ENCODE measurements around the gene RAB24. TPM values are rescaled to one million over a fixed set of nuclear protein-coding genes. Genes with fewer than 3 reads are reported as not detected.
"Not testable (repeated sequence)": the region's sequence is repeated elsewhere in the genome, so short reads cannot be mapped to it uniquely, and the experiment has no call there.

RAB24 gene
- total RNA-seq, 1 donor from 2014 or later, result 31.8 TPM

DNA sequence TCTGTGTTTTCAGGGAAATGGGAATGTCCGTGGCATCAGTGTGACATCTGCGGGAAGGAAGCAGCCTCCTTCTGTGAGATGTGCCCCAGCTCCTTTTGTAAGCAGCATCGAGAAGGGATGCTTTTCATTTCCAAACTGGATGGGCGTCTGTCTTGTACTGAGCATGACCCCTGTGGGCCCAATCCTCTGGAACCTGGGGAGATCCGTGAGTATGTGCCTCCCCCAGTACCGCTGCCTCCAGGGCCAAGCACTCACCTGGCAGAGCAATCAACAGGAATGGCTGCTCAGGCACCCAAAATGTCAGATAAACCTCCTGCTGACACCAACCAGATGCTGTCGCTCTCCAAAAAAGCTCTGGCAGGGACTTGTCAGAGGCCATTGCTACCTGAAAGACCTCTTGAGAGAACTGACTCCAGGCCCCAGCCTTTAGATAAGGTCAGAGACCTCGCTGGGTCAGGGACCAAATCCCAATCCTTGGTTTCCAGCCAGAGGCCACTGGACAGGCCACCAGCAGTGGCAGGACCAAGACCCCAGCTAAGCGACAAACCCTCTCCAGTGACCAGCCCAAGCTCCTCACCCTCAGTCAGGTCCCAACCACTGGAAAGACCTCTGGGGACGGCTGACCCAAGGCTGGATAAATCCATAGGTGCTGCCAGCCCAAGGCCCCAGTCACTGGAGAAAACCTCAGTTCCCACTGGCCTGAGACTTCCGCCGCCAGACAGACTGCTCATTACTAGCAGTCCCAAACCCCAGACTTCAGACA, 9.5 kb downstream of the RAB24 start:
- no peak for ATAC-seq

DNA sequence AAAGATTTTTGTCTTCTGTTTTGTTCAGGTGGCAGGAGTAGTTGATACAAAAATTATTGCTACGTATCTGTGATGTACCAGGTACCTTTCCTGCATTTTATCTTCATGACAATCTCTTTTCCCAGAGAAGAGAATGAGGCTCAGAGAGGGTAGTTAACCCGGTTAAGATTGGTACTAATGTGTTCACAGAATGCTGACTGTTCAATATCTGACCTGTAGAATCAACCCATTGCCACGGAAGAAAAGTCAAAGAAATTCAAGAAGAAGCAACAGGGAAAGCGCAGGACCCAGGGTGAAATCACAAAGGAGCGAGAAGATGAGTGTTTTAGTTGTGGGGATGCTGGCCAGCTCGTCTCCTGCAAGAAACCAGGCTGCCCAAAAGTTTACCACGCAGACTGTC, 11.8 kb downstream of the RAB24 start:
- ATAC-seq, result no peak

DNA sequence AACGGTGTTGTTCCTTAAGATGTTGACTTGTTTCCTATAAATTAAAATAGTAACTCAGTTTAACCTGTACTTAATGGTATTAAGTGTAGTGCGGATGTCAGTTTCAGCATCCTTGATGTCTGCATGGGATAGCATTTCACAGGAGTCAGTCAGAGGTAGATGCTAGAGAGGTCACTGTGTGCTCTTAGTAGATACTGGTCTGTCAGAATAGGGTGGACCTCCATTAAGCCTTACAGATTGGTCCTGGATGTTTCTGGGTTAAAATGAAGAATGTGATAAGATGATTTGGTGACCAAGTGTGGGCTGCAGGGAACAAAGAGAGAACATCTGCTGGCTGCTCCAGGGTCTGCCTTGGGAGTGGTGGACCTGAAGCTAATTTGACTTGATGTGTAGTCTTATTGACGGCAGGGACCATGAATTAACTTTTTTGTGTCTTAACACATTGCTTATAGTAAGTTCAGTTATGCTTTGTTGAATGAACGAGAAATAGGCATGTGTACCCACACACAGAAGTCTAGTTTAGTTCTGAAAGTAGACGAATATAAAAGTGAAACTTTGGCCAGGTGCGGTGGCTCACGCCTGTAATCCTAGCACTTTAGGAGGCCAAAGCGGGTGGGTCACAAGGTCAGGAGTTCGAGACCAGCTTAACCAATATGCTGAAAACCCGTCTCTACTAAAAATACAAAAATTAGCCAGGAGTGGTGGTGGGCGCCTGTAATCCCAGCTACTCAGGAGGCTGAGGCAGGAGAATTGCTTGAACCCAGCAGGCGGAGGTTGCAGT, 12.5 kb downstream of the RAB24 start:
- ATAC-seq, result no peak

DNA sequence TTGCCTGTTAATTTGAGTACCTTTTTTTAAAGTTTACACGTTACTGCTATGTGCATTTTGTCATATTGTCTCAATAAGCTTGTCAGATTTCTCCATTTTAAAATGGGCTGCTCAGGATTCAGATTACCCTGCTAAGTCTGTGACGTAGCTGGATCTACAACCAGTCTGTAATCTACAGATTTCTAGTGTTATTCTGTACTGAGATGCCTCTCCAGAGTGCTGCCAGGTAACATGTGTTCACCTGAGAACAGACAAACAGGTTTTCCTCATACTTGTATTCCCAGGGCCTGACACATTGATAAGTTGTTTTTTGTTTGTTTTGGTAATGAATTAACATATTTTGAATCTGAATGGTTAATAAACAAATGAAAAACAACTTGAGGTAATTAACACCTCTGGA, 15.3 kb downstream of the RAB24 start:
- no peak for ATAC-seq

DNA sequence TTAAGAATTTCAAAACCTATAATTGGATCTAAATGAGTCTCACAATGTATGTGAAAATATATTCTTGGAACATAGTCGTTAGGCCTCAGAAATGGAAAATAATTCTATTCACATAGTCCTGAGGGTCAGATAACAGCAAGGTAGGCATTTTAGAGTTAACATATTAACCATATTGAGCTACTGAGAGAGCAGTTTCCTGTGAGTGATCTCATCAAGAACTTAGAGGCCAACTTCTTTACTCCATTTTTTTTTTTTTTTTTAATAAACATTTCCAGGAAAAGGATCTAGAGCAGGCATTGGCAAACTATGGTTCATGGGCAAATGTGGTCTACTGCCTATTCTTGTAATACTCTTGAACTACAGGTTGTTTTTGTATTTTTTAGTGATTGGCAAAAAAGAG, 26.6 kb downstream of the RAB24 start:
- no peak for ATAC-seq

DNA sequence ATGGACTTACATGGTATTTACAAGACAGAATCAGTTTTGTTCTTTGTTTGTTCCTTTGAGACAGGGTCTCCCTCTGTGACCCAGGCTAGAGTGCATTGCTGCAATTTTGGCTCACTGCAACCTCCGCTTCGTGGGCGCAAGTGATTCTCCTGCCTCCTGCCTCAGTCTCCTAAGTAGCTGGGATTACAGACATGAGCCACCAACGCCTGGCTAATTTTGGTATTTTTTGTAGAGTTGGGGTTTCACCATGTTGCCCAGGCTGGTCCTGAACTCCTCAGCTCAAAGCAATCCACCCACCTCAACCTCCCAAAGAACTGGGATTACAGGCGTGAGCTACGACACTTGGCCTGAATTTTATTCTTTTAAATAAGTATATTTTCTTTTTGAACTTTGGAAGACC, 27.6 kb downstream of the RAB24 start:
- ATAC-seq, result no peak

DNA sequence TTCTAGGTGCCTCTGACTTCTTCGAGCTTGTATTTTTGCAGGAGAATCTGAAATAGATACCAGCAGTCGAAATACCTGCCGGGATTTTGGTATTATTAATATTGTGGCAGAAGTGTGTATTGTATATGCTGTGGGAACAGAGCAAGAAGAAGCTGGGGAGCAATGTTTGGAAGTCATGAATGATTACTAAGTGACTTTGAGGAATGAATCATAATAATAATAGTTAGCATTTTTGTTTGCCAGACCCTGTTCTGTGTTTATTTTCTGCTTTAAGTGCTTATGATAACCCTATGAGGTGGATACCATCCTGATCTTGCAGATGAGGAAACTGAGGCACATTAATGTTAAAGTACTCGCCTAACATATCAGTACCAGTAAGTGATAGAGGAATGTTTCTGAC, 32.4 kb downstream of the RAB24 start:
- ATAC-seq, result no peak

DNA sequence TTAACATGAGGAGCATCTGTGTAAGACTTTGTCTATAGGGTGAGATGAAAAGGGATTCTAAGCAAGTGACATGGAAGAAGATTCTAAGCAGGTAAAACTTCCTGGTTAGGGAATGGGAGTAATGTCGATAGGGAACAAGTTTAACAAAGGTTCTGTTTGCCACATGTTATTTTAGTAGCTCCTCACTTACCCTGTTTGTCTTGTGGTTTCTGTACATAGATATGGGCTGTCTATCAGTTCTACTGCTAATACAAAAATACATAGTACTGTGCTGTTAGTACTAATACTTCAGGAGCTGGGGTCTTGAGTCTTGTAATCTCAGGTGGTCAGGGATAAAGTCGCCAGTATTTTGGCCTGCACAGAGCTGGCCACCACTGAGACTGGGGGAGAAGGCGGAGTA, 32.9 kb downstream of the RAB24 start:
- ATAC-seq, result no peak

DNA sequence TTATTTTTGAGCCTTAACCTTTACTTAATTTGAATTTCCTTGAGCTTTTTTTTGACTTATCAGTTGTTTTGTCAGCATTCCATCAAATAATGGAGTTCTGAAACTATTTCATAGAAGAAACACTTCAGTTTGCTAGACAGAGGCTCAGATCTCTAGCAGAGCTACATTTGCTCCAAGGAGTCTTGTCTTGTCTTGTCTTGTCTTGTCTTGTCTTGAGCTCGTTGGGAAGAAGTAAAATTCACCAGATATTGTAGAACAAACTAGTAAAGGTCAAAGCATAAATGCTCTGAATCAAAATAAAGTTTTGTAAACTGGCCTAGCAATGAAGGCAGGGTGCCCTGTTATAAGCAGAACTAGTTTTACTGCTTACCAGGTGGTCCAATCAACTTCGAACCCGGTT, 33.5 kb downstream of the RAB24 start:
- ATAC-seq, result peak; percentile 51

DNA sequence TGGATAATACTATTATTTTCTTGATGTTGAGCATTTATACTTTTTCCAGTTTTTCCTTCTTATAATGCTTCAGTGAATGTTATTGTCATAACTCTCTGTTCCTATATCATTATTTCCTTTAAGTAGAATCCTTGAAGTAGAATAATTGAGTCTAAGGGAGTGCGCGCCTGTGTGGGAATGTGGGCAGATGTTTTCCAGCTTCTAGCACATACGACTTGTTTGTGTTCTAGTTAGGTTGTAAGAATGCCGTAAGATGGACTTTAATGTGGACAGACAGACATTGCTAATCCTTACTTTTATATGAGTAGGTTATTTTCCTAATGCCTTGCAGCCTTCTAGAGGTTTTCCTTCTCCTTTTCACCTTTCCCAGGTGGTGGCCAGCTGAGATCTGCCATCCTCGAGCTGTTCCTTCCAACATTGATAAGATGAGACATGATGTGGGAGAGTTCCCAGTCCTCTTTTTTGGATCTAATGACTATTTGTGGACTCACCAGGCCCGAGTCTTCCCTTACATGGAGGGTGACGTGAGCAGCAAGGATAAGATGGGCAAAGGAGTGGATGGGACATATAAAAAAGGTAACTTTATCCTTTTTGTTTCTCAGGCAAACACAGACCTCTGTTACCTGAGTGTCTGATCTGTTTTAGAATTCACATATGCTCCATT, 34.2 kb downstream of the RAB24 start:
- no peak for ATAC-seq

DNA sequence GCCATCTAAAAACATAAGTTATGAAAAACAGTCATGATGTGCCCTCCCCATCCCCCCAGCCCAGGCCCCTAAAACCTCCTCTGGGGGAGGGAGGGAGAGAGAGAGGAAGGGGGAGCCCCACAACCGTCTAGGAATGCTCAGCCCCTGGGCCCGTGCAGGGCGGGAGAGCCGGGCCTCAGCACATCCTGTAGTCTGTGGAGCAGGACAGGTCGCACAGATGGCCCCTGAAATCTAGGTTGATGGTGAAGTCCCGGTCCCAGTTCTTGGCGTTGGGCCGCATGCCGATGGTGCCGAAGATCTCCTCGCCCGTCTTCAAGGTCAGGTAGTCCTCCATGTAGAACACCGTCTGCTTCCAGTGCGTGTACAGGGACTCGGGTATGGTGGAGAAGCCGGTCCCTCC, 38.1 kb downstream of the RAB24 start:
- no peak for ATAC-seq

DNA sequence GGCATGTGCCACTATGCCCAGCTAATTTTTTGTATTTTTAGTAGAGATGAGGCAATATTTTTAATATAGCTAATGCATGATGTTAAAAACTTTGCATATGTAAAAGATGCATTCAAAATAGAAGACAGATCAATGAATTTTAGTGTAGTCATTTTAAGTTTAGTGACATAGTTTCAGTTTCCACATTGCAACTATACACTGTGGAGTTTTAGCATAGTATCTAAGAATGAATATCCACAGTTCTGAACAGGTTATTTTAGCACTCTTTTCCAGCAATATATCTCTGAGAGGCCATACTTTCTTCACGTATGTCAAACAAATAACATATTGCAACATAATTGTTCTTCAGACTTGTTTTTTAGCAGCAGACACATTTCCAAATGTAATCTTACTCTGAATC, 39.3 kb downstream of the RAB24 start:
- no peak for ATAC-seq

DNA sequence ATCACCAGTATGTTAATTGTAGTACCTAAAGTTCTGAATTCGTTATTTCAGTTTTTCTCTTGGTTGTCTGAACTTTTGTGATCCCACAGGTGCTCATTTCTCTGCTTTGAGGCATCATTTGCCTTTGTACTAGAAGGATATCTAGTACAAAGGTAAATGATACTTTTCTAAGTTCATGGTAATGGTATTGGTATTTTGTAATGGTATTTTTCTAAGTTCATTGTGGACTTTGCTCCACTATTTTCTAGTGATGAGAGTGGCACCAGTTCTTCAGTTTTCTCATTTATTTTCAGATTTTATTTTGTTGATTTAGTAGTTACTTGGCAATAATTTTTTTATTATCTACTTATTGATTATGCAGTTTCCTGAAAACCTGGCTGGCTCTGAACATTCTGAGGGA, 42.0 kb downstream of the RAB24 start:
- no peak for ATAC-seq

DNA sequence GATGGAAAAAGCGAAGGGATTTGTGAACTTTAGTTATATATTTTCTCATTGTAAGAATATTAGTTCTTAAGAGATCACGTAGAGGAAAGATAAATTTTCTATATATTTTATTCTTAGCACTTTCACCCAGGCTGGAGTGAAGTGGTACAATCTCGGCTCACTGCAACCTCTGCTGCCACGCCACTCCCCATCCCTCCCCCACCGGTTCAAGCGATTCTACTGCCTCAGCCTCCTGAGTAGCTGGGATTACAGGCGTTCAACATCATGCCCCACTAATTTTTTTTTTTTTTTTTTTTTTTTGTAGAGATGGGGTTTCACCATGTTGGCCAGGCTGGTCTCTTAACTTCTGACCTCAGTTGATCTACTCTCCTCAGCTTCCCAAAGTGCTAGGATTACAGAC, 42.6 kb downstream of the RAB24 start:
- ATAC-seq, result no peak

DNA sequence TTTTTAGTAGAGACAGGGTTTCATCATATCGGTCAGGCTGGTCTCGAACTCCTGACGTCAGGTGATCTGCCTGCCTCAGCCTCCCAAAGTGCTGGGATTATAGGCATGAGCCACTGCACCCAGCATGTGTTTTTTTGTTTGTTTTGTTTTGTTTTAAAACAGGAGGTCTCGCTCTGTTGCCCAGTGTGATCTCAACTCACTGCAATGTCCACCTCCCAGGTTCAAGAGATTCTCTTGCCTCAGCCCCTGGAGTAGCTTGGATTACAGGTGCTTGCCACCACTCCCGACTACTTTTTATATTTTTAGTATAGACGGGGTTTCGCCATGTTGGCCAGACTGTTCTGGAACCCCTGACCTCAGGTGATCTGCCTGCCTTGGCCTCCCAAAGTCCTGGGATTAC, 44.8 kb downstream of the RAB24 start:
- not testable (repeated sequence) for ATAC-seq

DNA sequence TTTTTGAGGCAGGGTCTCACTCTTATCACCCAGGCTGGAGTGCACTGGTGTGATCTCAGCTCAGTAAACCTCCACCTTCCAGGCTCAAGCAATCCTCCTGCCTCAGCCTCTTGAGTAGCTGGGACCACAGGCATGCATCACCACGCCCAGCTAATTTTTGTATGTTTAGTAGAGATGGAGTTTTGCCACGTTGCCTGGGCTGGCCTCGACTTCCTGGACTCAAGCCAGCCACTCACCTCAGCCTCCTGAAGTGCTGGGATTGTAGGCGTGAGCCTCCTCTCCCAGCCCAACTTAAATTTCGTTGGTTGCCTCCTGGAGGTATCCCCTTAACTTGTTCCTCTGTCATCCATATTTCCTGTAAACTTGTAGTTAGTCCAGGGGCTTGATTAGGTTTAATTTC, 47.2 kb downstream of the RAB24 start:
- no peak for ATAC-seq

DNA sequence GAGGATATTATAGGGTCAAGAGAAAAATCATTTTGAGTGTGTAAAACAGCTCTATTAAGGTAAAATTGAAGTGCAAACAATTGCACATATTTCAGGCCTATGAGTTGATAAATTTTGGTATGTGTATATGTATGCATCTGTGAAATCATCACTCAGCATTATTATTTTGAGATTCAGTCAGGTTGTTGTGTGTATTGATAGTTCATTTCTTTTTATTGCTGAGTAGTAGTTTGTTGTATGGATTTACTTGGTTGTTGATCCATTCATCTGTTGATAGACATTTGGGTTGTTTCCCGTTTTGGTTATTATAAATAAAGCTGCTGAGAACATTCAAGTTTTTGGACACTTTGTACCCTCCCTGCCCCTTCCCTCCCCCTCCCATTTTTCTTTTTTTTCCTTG, 50.3 kb downstream of the RAB24 start:
- ATAC-seq, result no peak

Other genes with a start within 250 kb of the RAB24 start
- gene FGFR4, start 216.8 kb downstream of the RAB24 start, total RNA-seq, result 2.7 TPM
- 53.8 TPM for gene NSD1, start 169.9 kb downstream of the RAB24 start, total RNA-seq
- 144 TPM for gene PRELID1, start 80 bp upstream of the RAB24 start, total RNA-seq
- gene MXD3, start 8.2 kb upstream of the RAB24 start, total RNA-seq, result 7.8 TPM
- 162 TPM for gene LMAN2, start 47.9 kb upstream of the RAB24 start, total RNA-seq
- gene RGS14, start 54.2 kb upstream of the RAB24 start, total RNA-seq, result 59.5 TPM
- gene SLC34A1, start 80.7 kb upstream of the RAB24 start, total RNA-seq, result 0.60 TPM
- not detected for gene PFN3, start 96.9 kb upstream of the RAB24 start, total RNA-seq
- 32.8 TPM for gene F12, start 105.8 kb upstream of the RAB24 start, total RNA-seq
- gene GRK6, start 123.0 kb upstream of the RAB24 start, total RNA-seq, result 26.6 TPM
- 4.3 TPM for gene PRR7, start 143.1 kb upstream of the RAB24 start, total RNA-seq
- gene DBN1, start 169.9 kb upstream of the RAB24 start, total RNA-seq, result 27.2 TPM
- 23.0 TPM for gene PDLIM7, start 193.9 kb upstream of the RAB24 start, total RNA-seq
- gene DOK3, start 206.1 kb upstream of the RAB24 start, total RNA-seq, result 3.3 TPM
- gene DDX41, start 213.2 kb upstream of the RAB24 start, total RNA-seq, result 64.2 TPM